HG02763 (cell line): Measurements from ENCODE around the gene HCAR1.
"Not testable (repeated sequence)": the region's sequence is repeated elsewhere in the genome, so short reads cannot be mapped to it uniquely, and the experiment has no call there.

Source experiments
- ATAC-seq: cut with Tn5 transposase; IDR thresholded peaks from one replicate; pipeline ENCODE4 v1.9.1; 2021; ENCODE audit warnings: mild to moderate bottlenecking, moderate library complexity; ENCODE audit not compliant: unreplicated experiment

The HCAR1 gene

DNA sequence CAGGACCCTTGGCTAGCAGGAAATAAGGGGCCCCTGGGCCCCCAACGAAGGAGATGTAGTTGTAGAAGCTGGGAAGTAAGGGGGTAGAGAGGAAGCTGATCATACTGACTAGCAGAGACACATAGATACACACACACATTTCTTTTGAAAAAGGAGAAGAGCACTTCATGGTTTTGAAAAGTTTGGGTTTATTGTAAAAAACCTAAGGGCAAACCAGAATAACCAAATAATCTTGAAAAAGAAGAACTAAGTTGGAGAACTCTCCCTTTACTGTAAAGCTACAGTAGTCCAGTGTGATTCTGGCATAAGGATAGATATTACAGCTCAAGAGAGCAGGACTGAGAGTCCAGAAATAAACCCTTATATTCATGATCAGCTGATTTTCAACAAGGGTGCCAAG lies 8.3 kb downstream of the HCAR1 start:
- no peak for ATAC-seq

GRCh38 chr12:122721057-122721545 lies 9.5 kb downstream of the HCAR1 start:
- ATAC-seq = no peak

DNA sequence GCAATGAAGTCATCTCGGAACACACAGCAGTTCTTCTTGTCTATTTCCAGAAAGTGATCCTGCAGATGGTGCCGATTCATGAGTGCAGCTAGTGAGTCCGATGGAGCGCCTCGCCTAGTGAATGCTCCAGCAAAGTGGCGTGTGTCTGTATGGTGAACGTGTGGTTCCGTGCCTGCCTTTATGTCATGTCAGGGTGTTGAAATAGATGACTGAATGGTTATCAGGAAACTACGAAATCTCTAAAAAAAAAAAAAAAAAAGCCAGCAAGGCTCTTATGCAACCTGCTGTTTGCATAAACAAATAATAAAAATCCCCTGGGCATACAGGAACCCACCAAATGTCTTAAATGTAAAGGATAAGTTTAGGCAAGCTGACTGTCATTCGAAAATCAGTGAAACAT lies 14.0 kb downstream of the HCAR1 start, which contains the start of gene HCAR3:
Gene HCAR3 (minus strand): TSS at position 154 of the 400 bp plus-strand sequence. CDS start 74 bp downstream, at position 80.
- not testable (repeated sequence) for ATAC-seq

GRCh38 chr12:122715211-122715610 lies 15.4 kb downstream of the HCAR1 start:
- not testable (repeated sequence) for ATAC-seq

DNA sequence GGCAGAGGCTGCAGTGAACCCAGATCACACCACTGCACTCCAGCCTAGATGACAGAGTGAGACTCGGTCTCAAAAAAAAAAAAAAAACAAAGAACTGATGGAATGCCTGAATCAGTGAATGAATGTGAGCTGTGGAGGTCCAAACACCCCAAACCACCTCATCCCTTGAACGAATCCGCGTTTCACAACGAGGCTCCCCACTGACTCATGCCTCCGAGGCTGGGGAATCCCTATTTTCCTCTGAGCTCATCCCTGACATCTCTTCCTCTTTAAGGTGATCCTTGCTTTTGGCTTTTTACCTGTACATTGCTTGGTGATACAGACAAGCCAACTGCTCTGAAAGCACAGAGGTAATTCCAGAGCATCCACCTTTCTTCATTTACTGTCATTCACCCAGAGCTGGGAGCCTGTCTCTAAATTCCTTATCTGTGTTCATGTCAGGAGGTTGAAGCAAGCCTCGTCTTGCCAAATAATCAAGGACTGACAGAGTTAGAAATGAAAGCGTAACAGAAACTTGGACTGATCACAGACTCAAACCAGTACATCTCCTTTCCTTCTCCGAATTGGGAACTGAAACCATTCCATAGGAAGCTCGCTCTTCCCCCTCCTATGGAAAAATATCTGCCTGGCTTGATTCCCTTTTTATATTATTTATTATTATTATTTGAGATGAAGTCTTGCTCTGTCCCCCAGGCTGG lies 17.0 kb downstream of the HCAR1 start:
- ATAC-seq = not testable (repeated sequence)

GRCh38 chr12:122711266-122711665 lies 19.4 kb downstream of the HCAR1 start:
- ATAC-seq = not testable (repeated sequence)

DNA sequence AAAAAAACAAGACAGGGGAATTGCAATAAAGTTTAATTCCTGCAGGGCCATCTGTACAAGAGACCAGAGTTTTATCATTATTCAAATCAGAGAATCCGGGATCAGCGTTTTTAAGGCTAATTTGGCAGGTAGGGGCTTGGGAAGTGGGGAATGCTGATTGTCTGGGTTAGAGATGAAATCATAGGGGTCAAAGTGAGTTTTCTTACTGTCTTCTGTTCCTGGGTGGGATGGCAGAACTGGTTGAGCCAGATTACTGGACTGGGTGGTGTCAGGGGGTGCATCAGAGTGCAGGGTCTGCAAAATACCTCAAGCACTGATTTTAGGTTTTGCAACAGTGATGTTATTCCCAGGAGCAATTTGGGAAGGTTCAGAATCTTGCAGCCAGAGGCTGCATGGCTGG lies 20.3 kb downstream of the HCAR1 start:
- not testable (repeated sequence) for ATAC-seq

- ATAC-seq = not testable (repeated sequence)
These were observed 21.4 kb downstream of the HCAR1 start for GRCh38 chr12:122709287-122709686.

DNA sequence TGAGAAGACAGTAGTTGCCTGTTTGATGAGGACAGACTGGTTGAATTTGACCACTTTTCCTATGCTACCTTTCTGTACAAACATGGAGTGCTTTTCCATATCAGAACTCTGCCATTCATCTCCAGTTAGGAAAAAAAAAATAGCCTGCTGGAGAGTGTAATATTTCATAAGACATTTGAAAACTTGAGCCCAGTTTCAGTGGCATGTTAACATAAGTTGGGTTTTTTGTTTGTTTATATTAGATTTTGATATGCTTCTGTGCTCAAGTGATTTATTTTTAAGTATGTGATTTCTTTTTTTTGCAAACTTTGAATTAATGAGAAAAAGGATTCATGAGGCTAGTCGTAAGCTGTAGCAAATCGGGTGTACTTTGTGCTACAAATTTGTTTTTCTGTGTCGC lies 26.8 kb downstream of the HCAR1 start:
- not testable (repeated sequence) for ATAC-seq

DNA sequence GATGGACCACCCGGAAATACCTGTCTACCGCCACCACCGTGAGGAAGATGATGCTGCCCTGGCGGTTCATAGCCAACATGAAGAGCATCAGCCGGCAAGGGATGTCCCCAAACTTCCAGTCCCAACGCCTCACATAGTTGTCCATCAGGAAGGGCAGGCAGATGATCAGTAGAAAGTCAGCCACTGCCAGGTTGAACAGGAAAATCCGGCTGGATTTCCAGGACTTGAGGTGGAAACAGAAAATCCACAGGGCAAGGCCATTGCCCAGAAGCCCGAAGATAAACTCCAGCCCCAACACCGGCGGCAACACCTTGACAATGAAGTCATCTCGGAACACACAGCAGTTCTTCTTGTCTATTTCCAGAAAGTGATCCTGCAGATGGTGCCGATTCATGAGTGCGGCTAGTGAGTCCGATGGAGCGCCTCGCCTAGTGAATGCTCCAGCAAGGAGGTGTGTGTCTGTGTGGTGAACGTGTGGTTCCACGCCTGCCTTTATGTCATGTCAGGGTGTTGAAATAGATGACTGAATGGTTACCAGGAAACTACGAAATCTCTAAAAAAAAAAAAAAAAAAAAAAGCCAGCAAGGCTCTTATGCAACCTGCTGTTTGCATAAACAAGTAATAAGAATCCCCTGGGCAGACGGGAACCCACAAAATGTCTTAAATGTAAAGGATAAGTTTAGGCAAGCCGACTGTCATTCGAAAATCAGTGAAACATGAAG lies 27.6 kb downstream of the HCAR1 start, which contains the start of gene HCAR2:
Gene HCAR2 (minus strand): TSS at position 468 of the 722 bp plus-strand sequence. CDS start 74 bp downstream, at position 394.
- not testable (repeated sequence) for ATAC-seq

- ATAC-seq = not testable (repeated sequence)
These were observed 29.2 kb downstream of the HCAR1 start for GRCh38 chr12:122701481-122701880.

GRCh38 chr12:122700038-122700710 lies 30.5 kb downstream of the HCAR1 start:
- ATAC-seq = not testable (repeated sequence)

DNA sequence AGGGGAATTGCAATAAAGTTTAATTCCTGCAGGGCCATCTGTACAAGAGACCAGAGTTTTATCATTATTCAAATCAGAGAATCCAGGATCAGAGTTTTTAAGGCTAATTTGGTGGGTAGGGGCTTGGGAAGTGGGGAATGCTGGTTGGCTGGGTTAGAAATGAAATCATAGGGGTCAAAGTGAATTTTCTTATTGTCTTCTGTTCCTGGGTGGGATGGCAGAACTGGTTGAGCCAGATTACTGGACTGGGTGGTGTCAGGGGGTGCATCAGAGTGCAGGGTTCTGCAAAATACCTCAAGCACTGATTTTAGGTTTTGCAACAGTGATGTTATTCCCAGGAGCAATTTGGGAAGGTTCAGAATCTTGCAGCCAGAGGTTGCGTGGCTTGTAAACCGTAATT lies 33.7 kb downstream of the HCAR1 start:
- not testable (repeated sequence) for ATAC-seq

DNA sequence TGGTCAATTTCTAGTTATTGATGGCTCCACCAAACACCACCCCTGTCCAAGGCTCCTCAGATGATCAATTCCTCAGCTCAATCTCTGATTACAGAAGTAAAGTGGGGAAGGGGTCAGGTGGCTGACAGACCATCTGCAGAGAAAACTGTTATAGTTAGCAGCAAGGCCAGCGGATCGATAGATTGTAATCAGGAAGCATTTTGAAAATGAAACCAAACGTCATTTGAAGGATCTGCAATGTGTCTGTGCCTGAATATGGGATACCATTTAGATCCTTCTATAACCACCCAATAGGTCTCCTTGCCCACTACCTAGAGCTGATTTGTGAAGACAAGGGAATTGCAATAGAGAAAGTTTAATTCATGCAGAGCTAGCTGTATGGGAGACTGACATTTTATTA lies 39.1 kb downstream of the HCAR1 start:
- ATAC-seq = no peak

DNA sequence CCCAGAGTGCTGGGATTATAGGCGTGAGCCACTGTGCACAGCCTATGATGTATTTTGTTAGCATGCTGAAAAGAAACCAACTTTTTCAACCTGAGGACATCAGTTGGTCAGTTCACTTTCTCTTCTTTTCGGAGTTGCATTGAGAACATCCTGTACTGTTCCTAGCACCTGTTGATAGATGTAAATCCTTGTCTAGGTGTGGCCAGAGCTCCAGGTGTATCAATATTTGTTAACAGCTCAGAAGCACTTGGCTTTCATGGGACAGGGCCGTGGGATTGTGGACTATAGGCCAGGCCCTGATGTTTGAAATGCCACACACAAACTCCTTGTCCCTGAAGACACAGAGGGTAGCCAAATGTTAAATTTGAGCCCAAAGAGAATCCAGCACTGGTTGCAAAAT lies 42.4 kb downstream of the HCAR1 start:
- ATAC-seq = no peak

DNA sequence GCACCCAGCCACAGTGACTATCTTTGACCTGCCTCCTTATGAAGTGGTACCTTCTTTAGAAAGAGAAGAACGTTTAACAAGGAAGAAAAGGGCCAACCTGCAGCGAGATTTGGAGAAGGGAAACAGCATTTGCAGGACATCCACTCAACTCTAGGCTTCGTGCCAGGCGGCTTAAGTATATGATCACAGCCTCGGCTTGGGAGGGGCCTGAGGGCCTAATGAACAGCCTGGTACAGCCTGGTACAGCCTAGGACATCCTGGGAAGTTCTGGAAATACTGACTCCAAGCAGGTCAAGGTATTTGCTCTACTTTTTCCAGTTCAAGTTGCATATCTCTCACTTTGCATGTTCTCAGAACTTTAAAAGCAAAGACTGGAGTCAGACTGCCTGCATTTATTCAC lies 43.6 kb downstream of the HCAR1 start:
- ATAC-seq = no peak

- ATAC-seq = no peak
These were observed 44.1 kb downstream of the HCAR1 start for GRCh38 chr12:122686538-122686937.

GRCh38 chr12:122684297-122684813 lies 46.3 kb downstream of the HCAR1 start:
- ATAC-seq = no peak

DNA sequence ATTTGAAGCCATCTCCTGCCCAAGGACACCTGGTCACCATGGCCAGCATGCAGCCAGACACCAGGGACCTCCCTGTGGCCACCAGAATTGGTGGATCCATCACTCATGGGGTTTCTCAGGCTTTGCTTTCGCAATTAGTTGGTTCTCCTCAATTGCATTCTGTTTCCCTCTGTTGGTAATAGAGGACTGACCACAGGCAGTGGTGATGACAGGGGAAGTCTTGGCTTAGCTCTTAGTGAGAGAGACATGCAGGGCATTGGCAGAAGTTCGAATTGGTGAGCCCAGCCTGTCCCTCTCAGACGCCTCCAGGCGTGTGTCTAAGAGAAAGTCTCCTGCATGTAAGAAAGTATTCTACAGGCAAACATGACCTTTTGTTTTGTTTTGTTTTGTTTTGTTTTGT lies 48.8 kb downstream of the HCAR1 start:
- ATAC-seq = no peak

- ATAC-seq = not testable (repeated sequence)
These were observed 49.7 kb downstream of the HCAR1 start for GRCh38 chr12:122680989-122681388.

GRCh38 chr12:122676781-122677180 lies 53.9 kb downstream of the HCAR1 start:
- ATAC-seq = not testable (repeated sequence)
